Ecto neural progenitor cell (in vitro differentiated cells): ENCODE data around the gene MAP2K1.
A peak's percentile ranks its signal among the peaks of the same experiment; 100 is the strongest.

Source experiments
- DNase-seq: peaks from one replicate; pipeline ENCODE4 v3.0.0-alpha.2; 2018; ENCODE audit warnings: low spot score

MAP2K1 gene

GRCh38 chr15:66394472-66394871 lies 7.8 kb downstream of the MAP2K1 start:
- DNase-seq, result no peak

- no peak for DNase-seq
These were observed 8.2 kb downstream of the MAP2K1 start for GRCh38 chr15:66394915-66395314.

GRCh38 chr15:66399276-66399675 lies 12.6 kb downstream of the MAP2K1 start:
- DNase-seq, result no peak

GRCh38 chr15:66400351-66400774 lies 13.7 kb downstream of the MAP2K1 start:
- DNase-seq, result no peak

- peak; percentile 45 for DNase-seq
These were observed 14.7 kb downstream of the MAP2K1 start for GRCh38 chr15:66401130-66402021.

- DNase-seq, result no peak
These were observed 16.1 kb downstream of the MAP2K1 start for GRCh38 chr15:66402761-66403284.

- DNase-seq, result no peak
These were observed 16.6 kb downstream of the MAP2K1 start for GRCh38 chr15:66403323-66403722.

- no peak for DNase-seq
These were observed 17.4 kb downstream of the MAP2K1 start for GRCh38 chr15:66404122-66404521.

GRCh38 chr15:66404532-66404931 lies 17.8 kb downstream of the MAP2K1 start:
- no peak for DNase-seq

GRCh38 chr15:66405007-66405406 lies 18.3 kb downstream of the MAP2K1 start:
- no peak for DNase-seq

GRCh38 chr15:66405615-66406014 lies 18.9 kb downstream of the MAP2K1 start:
- no peak for DNase-seq

- no peak for DNase-seq
These were observed 21.5 kb downstream of the MAP2K1 start for GRCh38 chr15:66408254-66408653.

- no peak for DNase-seq
These were observed 22.1 kb downstream of the MAP2K1 start for GRCh38 chr15:66408675-66409282.

- DNase-seq, result no peak
These were observed 22.9 kb downstream of the MAP2K1 start for GRCh38 chr15:66409565-66410108.

GRCh38 chr15:66411190-66411589 lies 24.5 kb downstream of the MAP2K1 start:
- DNase-seq, result no peak

GRCh38 chr15:66412220-66412619 lies 25.5 kb downstream of the MAP2K1 start:
- DNase-seq, result no peak

GRCh38 chr15:66413579-66413978 lies 26.9 kb downstream of the MAP2K1 start:
- DNase-seq, result no peak

GRCh38 chr15:66415360-66415759 lies 28.6 kb downstream of the MAP2K1 start:
- DNase-seq, result no peak

- DNase-seq, result no peak
These were observed 31.0 kb downstream of the MAP2K1 start for GRCh38 chr15:66417736-66418135.

GRCh38 chr15:66419471-66419870 lies 32.8 kb downstream of the MAP2K1 start:
- no peak for DNase-seq

- no peak for DNase-seq
These were observed 35.6 kb downstream of the MAP2K1 start for GRCh38 chr15:66422347-66422746.

- DNase-seq, result no peak
These were observed 36.4 kb downstream of the MAP2K1 start for GRCh38 chr15:66423149-66423548.
